ENCODE results near the gene ST3GAL4.

ST3GAL4 gene

GRCh38 chr11:126407682-126408288 is 52.3 kb downstream of the ST3GAL4 start:
- Mint-ChIP-seq H3K4me1 (no peaks in the 10 kb centered on the region), H3K9me3 (no peaks in the 10 kb centered on the region), H3K36me3 (peaks cover 19% of the 10 kb centered on the region), H3K27me3 (no peaks in the 10 kb centered on the region), H3K4me3 (no peak overlapping the region), H3K27ac (no peak overlapping the region)
- no peak for ATAC-seq

- no peak overlapping the region for H3K4me3 Mint-ChIP-seq
- H3K9me3 Mint-ChIP-seq: no peaks in the 10 kb centered on the region
- H3K4me1 Mint-ChIP-seq: no peaks in the 10 kb centered on the region
- H3K36me3 Mint-ChIP-seq: peaks cover 19% of the 10 kb centered on the region
- no peak for ATAC-seq
- no peak overlapping the region for H3K27ac Mint-ChIP-seq
- H3K27me3 Mint-ChIP-seq: no peaks in the 10 kb centered on the region
Measured at GRCh38 chr11:126408496-126408895, 53.0 kb downstream of the ST3GAL4 start.

- no peaks in the 10 kb centered on the region for H3K9me3 Mint-ChIP-seq
- H3K36me3 Mint-ChIP-seq: peaks cover 19% of the 10 kb centered on the region
- no peak overlapping the region for H3K27ac Mint-ChIP-seq
Measured at GRCh38 chr11:126408901-126409619, 53.6 kb downstream of the ST3GAL4 start.

GRCh38 chr11:126409620-126409985 is 54.1 kb downstream of the ST3GAL4 start:
- H3K4me3 Mint-ChIP-seq: no peak overlapping the region
- no peak for ATAC-seq
- no peaks in the 10 kb centered on the region for H3K9me3 Mint-ChIP-seq
- no peaks in the 10 kb centered on the region for H3K4me1 Mint-ChIP-seq
- H3K27ac Mint-ChIP-seq: no peak overlapping the region
- no peaks in the 10 kb centered on the region for H3K27me3 Mint-ChIP-seq
- H3K36me3 Mint-ChIP-seq: peaks cover 19% of the 10 kb centered on the region

More at GRCh38 chr11:126408901-126409619, 53.6 kb downstream of the ST3GAL4 start:
- ATAC-seq: no peak
- no peaks in the 10 kb centered on the region for H3K4me1 Mint-ChIP-seq
- H3K4me3 Mint-ChIP-seq: no peak overlapping the region
- no peaks in the 10 kb centered on the region for H3K27me3 Mint-ChIP-seq

- Mint-ChIP-seq H3K27me3 (no peaks in the 10 kb centered on the region), H3K4me1 (no peaks in the 10 kb centered on the region), H3K4me3 (no peak overlapping the region), H3K9me3 (no peaks in the 10 kb centered on the region), H3K36me3 (peaks cover 19% of the 10 kb centered on the region), H3K27ac (no peak overlapping the region)
- no peak for ATAC-seq
Measured at GRCh38 chr11:126410649-126411048, 55.2 kb downstream of the ST3GAL4 start.

GRCh38 chr11:126411971-126412381 is 56.5 kb downstream of the ST3GAL4 start:
- H3K4me3 Mint-ChIP-seq: no peak overlapping the region
- no peaks in the 10 kb centered on the region for H3K9me3 Mint-ChIP-seq
- peaks cover 10% of the 10 kb centered on the region for H3K4me1 Mint-ChIP-seq
- no peaks in the 10 kb centered on the region for H3K27me3 Mint-ChIP-seq
- no peak for ATAC-seq
- no peak overlapping the region for H3K27ac Mint-ChIP-seq
- H3K36me3 Mint-ChIP-seq: peaks cover 19% of the 10 kb centered on the region

- H3K36me3 Mint-ChIP-seq: peaks cover 12% of the 10 kb centered on the region
- no peak overlapping the region for H3K27ac Mint-ChIP-seq
- H3K27me3 Mint-ChIP-seq: no peaks in the 10 kb centered on the region
- peaks cover 12% of the 10 kb centered on the region for H3K4me1 Mint-ChIP-seq
- H3K9me3 Mint-ChIP-seq: no peaks in the 10 kb centered on the region
- ATAC-seq: no peak
- H3K4me3 Mint-ChIP-seq: no peak overlapping the region
Measured at GRCh38 chr11:126413426-126413825, 57.9 kb downstream of the ST3GAL4 start.

GRCh38 chr11:126413843-126414405 is 58.4 kb downstream of the ST3GAL4 start:
- Mint-ChIP-seq H3K27me3 (no peaks in the 10 kb centered on the region), H3K36me3 (peaks cover 12% of the 10 kb centered on the region), H3K4me3 (no peak overlapping the region), H3K4me1 (peaks cover 12% of the 10 kb centered on the region), H3K27ac (no peak overlapping the region), H3K9me3 (no peaks in the 10 kb centered on the region)
- no peak for ATAC-seq

- Mint-ChIP-seq H3K9me3 (no peaks in the 10 kb centered on the region), H3K36me3 (peaks cover 6% of the 10 kb centered on the region), H3K4me1 (peaks cover 12% of the 10 kb centered on the region), H3K27ac (no peak overlapping the region), H3K27me3 (no peaks in the 10 kb centered on the region), H3K4me3 (no peak overlapping the region)
- ATAC-seq: no peak
Measured at GRCh38 chr11:126414615-126415014, 59.1 kb downstream of the ST3GAL4 start.

GRCh38 chr11:126415128-126415527 is 59.6 kb downstream of the ST3GAL4 start:
- H3K4me1 Mint-ChIP-seq: peaks cover 17% of the 10 kb centered on the region
- no peak overlapping the region for H3K4me3 Mint-ChIP-seq
- H3K27me3 Mint-ChIP-seq: no peaks in the 10 kb centered on the region
- H3K36me3 Mint-ChIP-seq: peaks cover 6% of the 10 kb centered on the region
- ATAC-seq: no peak
- H3K9me3 Mint-ChIP-seq: no peaks in the 10 kb centered on the region
- H3K27ac Mint-ChIP-seq: no peak overlapping the region

- no peak for ATAC-seq
- peaks cover 6% of the 10 kb centered on the region for H3K36me3 Mint-ChIP-seq
- H3K4me1 Mint-ChIP-seq: peaks cover 23% of the 10 kb centered on the region
- H3K27me3 Mint-ChIP-seq: no peaks in the 10 kb centered on the region
- H3K4me3 Mint-ChIP-seq: peak overlapping the region; percentile 66
- H3K27ac Mint-ChIP-seq: peak overlapping the region; percentile 69
- no peaks in the 10 kb centered on the region for H3K9me3 Mint-ChIP-seq
Measured at GRCh38 chr11:126415669-126416420, 60.4 kb downstream of the ST3GAL4 start.

GRCh38 chr11:126416542-126417090 is 61.1 kb downstream of the ST3GAL4 start:
- Mint-ChIP-seq H3K27me3 (no peaks in the 10 kb centered on the region), H3K27ac (peak overlapping the region; percentile 69), H3K4me1 (peaks cover 30% of the 10 kb centered on the region), H3K4me3 (peak overlapping the region; percentile 66), H3K9me3 (no peaks in the 10 kb centered on the region), H3K36me3 (peaks cover 6% of the 10 kb centered on the region)
- peak; percentile 93 for ATAC-seq

- Mint-ChIP-seq H3K36me3 (peaks cover under 1% of the 10 kb centered on the region), H3K27ac (no peak overlapping the region), H3K4me3 (peak overlapping the region; percentile 66), H3K27me3 (no peaks in the 10 kb centered on the region), H3K9me3 (no peaks in the 10 kb centered on the region), H3K4me1 (peaks cover 30% of the 10 kb centered on the region)
- ATAC-seq: no peak
Measured at GRCh38 chr11:126417091-126417862, 61.8 kb downstream of the ST3GAL4 start.

- H3K9me3 Mint-ChIP-seq: no peaks in the 10 kb centered on the region
- no peak for ATAC-seq
- no peaks in the 10 kb centered on the region for H3K36me3 Mint-ChIP-seq
- peaks cover 30% of the 10 kb centered on the region for H3K4me1 Mint-ChIP-seq
- peaks cover 4% of the 10 kb centered on the region for H3K27me3 Mint-ChIP-seq
- no peak overlapping the region for H3K27ac Mint-ChIP-seq
- H3K4me3 Mint-ChIP-seq: no peak overlapping the region
Measured at GRCh38 chr11:126418887-126419286, 63.4 kb downstream of the ST3GAL4 start.
